Prostate gland (tissue), 1 donor: ENCODE data around the gene ILDR2.

Source experiments
- POLR2A ChIP-seq: fragments of 450-650 bp; IDR thresholded peaks from one replicate; pipeline ENCODE4 v1.6.1; 2016; ENCODE audit warnings: antibody characterized with exemption, mild to moderate bottlenecking
- POLR2AphosphoS5 ChIP-seq: sonication (generic); formaldehyde crosslinking; IDR thresholded peaks from one replicate; pipeline ENCODE4 v1.6.1; 2017; ENCODE audit warnings: antibody characterized with exemption

DNA sequence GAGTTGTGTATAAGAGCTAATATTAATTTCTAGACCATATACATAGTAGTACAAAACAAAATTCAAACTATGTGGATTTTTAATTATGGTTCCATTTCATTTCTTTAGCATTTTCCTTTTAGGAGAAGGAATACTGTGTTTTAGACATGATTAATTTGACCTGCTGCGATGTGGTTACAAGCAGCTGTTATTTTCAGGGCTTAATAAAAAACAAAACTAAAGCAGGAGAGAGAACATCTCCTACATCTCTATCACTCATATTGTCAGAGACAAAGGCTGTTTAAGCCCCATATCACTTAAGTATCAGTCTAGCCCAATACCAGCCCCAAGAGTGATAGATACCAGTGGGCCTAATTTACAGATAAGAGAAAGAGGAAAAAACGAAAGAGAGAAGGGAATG lies 47.6 kb downstream of the ILDR2 start:
- TF ChIP-seq POLR2AphosphoS5 (no peak), POLR2A (no peak)
